IPS-11a (cell line): ENCODE results near the gene BRCA2.

Experiments used
- H3K4me3 ChIP-seq: one replicate; pipeline ENCODE4 v1.5.1; 2013; ENCODE audit warnings: low read depth, low read length, control low read depth

BRCA2 gene

DNA sequence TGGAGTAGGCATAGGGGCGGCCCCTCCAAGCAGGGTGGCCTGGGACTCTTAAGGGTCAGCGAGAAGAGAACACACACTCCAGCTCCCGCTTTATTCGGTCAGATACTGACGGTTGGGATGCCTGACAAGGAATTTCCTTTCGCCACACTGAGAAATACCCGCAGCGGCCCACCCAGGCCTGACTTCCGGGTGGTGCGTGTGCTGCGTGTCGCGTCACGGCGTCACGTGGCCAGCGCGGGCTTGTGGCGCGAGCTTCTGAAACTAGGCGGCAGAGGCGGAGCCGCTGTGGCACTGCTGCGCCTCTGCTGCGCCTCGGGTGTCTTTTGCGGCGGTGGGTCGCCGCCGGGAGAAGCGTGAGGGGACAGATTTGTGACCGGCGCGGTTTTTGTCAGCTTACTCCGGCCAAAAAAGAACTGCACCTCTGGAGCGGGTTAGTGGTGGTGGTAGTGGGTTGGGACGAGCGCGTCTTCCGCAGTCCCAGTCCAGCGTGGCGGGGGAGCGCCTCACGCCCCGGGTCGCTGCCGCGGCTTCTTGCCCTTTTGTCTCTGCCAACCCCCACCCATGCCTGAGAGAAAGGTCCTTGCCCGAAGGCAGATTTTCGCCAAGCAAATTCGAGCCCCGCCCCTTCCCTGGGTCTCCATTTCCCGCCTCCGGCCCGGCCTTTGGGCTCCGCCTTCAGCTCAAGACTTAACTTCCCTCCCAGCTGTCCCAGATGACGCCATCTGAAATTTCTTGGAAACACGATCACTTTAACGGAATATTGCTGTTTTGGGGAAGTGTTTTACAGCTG is at the start of gene BRCA2, which contains the start of gene ZAR1L:
Gene BRCA2, plus strand, starts transcription at position 271 of the 790 bp plus-strand sequence. CDS start 953 bp downstream, outside the sequence.
Gene ZAR1L, minus strand, starts transcription at position 126 of the 790 bp plus-strand sequence. CDS start 3,438 bp downstream, outside the sequence.
- H3K4me3 ChIP-seq = peak within 1 kb of the TSS; percentile 35

DNA sequence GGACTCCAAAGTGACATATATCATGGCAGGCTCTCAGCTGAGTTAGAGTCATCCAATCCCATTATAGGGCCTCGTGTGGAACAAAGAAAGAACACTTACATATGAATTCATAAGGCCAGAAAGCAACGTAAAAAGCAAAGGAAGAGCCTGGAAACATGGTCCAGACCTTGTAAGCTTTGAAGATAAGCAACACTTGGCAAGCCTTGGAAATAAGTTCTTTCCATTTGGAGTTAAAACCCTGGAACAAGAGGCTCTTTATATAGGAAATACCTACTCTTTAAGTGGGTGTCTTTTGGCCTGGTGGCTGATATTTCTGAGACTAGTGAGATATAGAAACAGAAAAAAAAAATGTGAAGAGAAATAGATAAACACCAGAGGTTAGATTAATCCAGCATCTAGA is 49.6 kb upstream of the BRCA2 start:
- H3K4me3 ChIP-seq = no peak overlapping the region

DNA sequence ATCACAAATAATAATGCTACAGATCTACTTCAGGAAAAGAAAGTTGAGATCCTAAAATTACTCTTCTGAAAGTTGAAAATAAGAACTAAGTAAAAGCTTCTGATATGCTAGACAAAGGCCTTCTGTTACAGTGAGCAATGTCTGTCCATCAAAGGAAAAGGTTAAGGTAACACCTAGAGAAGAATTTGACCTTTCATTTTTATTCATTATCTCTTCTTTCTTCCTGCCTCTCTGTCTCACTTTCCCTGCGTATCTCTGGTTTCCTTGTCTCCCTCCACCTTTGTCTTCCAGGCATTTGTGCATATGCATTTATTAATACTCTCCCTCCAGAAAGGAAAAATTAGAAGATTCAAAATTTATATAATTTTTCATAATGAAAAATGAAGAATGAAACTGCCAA is 49.2 kb upstream of the BRCA2 start:
- no peak overlapping the region for H3K4me3 ChIP-seq

- H3K4me3 ChIP-seq = no peak overlapping the region
Measured at GRCh38 chr13:32267836-32268439, 47.4 kb upstream of the BRCA2 start.

DNA sequence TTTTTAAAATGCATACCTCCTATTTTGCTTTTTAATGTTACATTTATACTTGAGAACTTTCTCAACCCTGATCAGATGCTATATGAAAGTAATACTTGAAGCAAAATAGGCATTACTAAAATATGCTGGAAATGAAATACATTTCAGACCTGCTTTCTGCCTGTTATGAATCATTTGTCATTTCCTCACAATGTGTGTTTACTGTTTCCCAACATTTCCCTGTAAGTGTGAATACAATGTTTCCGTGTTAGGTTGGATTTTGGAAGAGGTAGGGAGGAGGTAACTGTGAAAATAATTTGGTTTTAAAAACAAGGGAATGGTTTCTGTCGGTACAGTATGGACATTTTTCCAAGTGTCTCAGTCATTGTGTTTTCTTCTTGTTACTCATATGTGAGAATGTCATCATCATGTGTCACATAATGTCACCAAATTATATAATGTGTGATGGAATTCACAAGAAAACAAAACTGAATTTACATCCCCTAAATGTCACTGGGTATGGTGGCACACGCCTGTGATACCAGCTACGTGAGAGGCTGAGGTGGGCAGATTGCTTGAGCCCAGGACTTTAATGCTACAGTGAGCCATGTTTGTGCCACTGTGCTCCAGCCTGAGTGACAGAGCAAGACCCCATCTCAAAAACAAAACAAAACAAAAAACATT is 43.2 kb upstream of the BRCA2 start:
- H3K4me3 ChIP-seq = no peak overlapping the region

GRCh38 chr13:32277839-32278238 is 37.5 kb upstream of the BRCA2 start:
- H3K4me3 ChIP-seq = no peak overlapping the region

DNA sequence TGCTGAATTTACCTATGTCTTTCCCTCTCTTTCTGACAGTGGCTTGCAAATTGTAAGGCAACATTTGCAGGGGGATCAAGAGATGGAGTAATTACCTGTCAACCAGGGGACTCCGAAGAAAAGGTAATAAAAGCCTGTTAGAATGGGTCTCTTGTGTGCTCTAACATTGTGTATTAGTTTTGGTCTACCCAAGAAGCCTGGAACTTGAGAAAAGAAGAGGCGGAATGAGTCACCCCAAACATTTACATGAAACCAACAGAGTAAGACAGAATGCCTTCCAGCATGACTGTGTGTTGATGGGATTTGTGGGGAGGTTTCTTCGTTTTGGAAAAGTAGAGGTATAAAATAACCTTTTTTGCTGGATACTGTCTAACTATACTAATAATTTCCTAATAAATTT is 36.9 kb upstream of the BRCA2 start:
- H3K4me3 ChIP-seq = no peak overlapping the region

GRCh38 chr13:32281096-32281495 is 34.2 kb upstream of the BRCA2 start:
- no peak overlapping the region for H3K4me3 ChIP-seq

DNA sequence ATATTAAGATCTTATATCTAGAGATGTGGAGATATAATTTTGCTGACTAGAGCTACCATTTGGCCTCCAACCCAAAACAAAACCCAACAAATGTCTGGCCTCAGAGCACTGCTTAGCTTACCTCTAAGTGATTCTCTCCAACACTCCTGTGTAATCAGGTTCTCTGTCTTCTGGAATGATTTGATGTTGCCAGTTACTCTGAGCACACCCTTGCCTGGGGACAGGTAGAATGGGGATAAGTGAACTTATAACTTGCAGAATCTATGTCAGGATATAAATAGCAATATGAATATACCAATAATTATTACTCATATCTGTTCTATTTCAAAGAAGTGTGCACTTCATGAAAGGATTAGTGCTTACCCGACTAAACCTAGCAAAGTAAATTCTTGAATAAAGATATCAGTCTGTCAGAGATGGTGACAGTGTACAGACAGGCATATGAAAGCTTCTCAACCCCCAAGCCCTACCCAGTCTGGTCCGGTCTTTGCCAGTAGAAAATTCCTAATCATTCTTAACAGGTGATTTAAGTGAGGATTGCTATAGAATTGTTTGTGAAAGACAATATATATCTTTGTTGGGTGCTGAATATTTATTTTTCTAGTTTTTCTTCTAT is 33.1 kb upstream of the BRCA2 start:
- no peak overlapping the region for H3K4me3 ChIP-seq

DNA sequence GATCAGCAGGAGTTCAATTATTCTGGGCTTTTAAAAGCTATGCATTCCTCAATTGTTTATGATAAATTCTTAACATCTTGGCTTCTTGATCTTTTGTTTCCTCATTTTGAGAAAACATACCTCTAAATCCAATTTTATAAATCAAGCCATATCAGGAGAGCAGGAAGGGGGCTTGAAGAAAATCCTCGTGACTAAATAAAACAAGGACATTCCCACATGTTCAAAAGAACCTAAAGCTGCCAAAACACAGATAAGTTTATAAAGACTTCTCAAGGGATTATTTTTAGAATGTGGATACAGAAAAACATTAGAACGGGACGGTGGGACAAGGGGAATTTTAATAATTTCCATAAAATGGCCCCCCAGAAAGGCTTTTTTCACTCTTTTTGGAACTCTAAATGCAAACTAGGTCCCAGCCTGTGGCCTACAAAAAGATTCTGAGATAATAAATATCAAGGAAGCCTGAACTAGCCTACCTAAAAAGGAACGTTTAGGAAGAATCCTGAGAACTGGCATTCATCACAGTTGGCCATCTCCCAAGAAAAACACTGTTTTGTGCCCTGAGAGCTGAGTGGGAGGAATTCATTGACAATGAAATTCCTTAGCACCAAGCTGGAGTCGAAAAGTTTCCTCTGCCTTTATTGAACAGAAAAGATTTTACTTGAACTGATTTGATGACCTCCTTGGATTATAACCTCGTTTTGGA is 30.2 kb upstream of the BRCA2 start:
- H3K4me3 ChIP-seq = no peak overlapping the region

GRCh38 chr13:32285633-32285965 is 29.7 kb upstream of the BRCA2 start:
- no peak overlapping the region for H3K4me3 ChIP-seq

DNA sequence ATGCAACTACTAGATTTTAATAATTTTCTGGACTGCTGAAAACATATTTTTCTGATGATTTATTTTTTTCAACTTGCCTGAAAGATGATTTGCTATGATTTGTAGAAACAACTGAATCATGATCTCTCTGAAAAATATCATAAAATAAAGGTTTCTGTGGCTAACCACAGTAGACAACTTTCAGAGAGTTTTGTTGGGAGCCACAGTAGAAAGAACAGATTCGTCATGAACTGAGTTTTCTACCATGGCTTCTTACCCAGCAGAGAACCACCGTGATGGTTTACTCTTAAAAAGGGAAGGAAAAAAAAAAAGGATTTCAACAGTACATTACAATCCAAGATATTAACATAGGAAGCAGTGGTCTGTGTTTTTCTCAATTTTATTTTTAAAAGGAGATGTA is 18.1 kb upstream of the BRCA2 start:
- no peak overlapping the region for H3K4me3 ChIP-seq

GRCh38 chr13:32298695-32299094 is 16.6 kb upstream of the BRCA2 start:
- no peak overlapping the region for H3K4me3 ChIP-seq

- H3K4me3 ChIP-seq = no peak overlapping the region
Measured at GRCh38 chr13:32299893-32300292, 15.4 kb upstream of the BRCA2 start.

DNA sequence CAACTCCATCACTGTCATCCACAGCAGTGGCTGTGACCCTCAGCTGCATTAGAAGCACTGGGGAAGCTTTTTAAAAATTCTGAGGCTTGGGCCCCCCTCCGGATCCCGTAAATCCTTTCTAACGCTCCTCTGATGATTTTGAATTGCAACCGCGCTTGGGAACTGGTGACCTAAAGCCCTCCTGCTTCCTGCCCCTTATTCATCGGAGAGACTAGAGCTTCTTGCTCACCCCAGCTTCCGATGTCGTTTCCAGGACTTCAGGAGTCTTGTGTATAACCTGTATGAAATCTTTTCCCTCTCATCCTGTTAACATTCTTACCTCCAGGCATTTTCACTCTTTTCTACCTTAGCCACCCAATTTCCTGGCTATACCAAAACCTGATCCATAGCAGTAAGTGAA is 14.9 kb upstream of the BRCA2 start:
- no peak overlapping the region for H3K4me3 ChIP-seq

- H3K4me3 ChIP-seq = no peak overlapping the region
Measured at GRCh38 chr13:32300920-32301319, 14.4 kb upstream of the BRCA2 start.

- H3K4me3 ChIP-seq = no peak overlapping the region
Measured at GRCh38 chr13:32302461-32302860, 12.8 kb upstream of the BRCA2 start.

DNA sequence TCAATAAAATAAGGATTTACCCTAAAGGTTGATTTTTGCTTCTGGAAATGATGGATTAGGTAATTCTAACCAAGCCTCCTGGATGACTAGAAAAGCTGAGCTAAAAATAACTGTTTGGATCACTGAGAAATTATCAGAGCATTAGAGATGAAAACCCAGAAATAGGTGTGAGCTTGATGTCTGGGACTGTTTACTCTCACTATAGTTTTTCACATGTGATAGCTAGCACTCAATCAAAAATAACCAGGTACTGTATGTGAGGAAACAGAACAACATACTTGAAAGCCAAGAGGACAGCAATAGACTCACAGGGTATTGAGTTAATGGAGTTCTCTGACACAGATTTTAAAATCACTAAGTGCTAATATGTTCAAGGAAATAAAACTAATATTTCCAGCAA is 9.7 kb upstream of the BRCA2 start:
- H3K4me3 ChIP-seq = no peak overlapping the region

DNA sequence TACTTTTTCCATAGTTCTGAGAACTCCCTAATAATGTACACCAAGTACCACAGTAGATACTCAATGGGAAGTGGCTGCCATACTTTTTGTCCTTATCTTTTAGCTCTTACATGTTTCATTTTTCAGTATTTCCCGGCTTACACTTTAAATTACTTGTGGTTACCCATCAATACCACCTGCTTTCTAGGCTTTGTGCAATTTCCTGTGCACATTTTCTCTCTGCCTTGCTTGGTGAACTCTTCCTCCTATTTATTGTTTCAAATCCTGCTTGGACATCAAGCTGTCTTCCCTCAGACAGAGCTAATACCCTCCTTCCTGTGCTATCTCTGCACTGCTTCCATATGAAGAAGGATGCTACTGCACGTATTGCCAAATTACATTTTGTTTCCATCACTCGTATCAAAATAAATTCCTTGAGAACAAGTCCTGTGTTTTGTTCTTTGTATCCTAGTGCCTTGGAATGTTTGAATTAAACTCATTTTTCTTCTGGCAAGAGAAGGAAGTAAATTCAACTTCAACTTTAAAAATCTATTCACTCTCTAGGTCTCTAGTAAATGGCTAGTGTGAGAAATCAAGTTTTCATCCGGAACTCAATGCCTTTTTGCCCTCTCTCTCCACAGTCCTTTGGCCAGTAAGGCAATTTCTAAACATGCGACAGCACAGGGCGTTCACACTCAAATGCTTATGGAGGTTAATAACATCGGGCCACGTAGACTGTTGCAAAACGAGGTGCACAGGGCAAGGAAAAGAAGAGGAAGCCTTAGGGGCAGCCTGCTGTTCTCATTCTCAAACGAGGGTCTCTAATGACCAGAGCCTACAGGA is 5.8 kb upstream of the BRCA2 start:
- no peak overlapping the region for H3K4me3 ChIP-seq

GRCh38 chr13:32310134-32310706 is 5.1 kb upstream of the BRCA2 start:
- no peak overlapping the region for H3K4me3 ChIP-seq
